Measurements from ENCODE around the gene ANKRD10.

GRCh38 chr13:110957181-110957884 is 42.5 kb upstream of the ANKRD10 start:
- TF ChIP-seq CHD2 (IDR thresholded peaks at IDR 0.05; ENCODE audit: low read length) (no peak), SIN3A (conservative IDR thresholded peaks at IDR 0.05 in 1 of 2, IDR thresholded peaks at IDR 0.05 in 1 of 2; ENCODE audit: low read depth in 1 of 2, low read length in 2 of 2) (no peak), CTCF (IDR thresholded peaks at IDR 0.05; ENCODE audit: control extremely low read depth in 1 of 3, insufficient read depth in 1 of 3, low read depth in 1 of 3, low read length in 3 of 3) (peak; percentile 17 to 53 (median 18); a peak in 2 of 4 replicates), TAF1 (IDR thresholded peaks at IDR 0.05; ENCODE audit: low read depth, low read length) (no peak), MAX (IDR thresholded peaks at IDR 0.05) (no peak), POLR2A (IDR thresholded peaks at IDR 0.05; ENCODE audit: control extremely low read depth in 1 of 2, low read depth in 2 of 2, low read length in 2 of 2) (no peak), FOSL1 (IDR thresholded peaks at IDR 0.05; ENCODE audit: insufficient read depth, low read depth, low read length) (no peak), RAD21 (IDR thresholded peaks at IDR 0.05 in 1 of 2, conservative IDR thresholded peaks at IDR 0.05 in 1 of 2; ENCODE audit: low read depth in 2 of 2, low read length in 2 of 2) (peak; percentile 2 to 11; a peak in 2 of 4 replicates), EZH2 (IDR thresholded peaks at IDR 0.05; ENCODE audit: low read depth, low read length, severe bottlenecking) (no peak)

Data from H1 (cell line).